GM21825 (cell line): ENCODE data around the gene SPRR3.
A peak's percentile ranks its signal among the peaks of the same experiment; 100 is the strongest.

Source experiments
- ATAC-seq: cut with Tn5 transposase; IDR thresholded peaks from one replicate; pipeline ENCODE4 v1.9.1; 2021; ENCODE audit warnings: mild to moderate bottlenecking, moderate library complexity; ENCODE audit not compliant: unreplicated experiment

SPRR3 gene

GRCh38 chr1:153001382-153001781 lies at the start of gene SPRR3:
SPRR3 (plus strand) TSS chr1:153001749; CDS start chr1:153003021, 1,272 bp downstream.
- ATAC-seq = no peak

DNA sequence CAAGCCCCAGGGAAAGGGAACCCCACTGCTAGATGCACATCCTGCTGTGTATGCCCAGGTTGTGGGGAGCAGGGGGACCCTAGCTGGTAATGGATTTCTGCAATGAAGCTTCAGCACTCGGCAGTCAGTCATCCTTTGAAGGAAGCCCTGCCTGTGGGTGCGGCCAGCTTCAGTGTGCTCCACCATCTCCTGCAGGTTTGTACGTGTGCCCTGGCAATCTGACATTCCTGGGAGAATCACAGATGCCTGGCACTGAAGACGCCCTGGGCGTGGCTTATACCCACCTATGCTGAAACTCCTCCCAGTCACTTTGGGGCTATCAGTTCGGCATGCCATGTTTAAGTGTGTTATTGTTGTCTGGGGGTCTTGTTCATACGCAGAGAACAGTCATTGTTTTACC lies 47.8 kb upstream of the SPRR3 start:
- no peak for ATAC-seq

GRCh38 chr1:152954436-152954835 lies 47.1 kb upstream of the SPRR3 start:
- no peak for ATAC-seq

GRCh38 chr1:152957561-152957960 lies 44.0 kb upstream of the SPRR3 start:
- ATAC-seq = no peak

- ATAC-seq = no peak
These were observed 42.3 kb upstream of the SPRR3 start for GRCh38 chr1:152959273-152959672.

DNA sequence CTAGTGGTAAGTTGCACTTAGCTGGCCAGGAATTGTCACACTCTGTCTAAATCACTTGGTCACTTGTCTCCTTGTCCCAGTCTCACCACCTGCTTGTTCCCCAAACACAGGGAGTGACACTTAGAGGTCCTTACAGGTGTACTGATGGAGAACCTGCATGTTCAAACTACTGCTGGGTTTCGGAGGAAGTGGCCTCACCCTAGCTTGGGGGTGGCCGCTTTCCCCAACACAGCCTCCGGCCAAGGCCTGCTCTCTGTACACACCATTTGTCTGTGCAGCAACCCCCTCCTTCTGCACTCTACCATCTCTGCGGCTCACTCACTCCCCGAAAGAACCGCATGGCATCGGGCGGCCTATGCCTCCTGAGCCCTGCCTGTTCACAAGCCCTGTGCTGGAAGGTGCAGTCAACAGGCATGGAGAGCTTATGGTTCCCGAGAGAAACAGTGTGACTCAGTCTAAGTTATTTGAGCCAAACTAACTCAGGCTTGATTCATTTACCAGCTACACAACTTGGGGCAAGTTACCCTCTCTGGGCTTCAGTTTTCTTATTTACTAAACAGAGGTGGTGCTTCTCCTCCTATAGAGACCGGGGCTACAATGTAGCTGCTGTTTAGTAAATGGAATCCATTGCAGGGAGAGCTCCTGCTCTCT lies 41.6 kb upstream of the SPRR3 start:
- ATAC-seq = no peak

DNA sequence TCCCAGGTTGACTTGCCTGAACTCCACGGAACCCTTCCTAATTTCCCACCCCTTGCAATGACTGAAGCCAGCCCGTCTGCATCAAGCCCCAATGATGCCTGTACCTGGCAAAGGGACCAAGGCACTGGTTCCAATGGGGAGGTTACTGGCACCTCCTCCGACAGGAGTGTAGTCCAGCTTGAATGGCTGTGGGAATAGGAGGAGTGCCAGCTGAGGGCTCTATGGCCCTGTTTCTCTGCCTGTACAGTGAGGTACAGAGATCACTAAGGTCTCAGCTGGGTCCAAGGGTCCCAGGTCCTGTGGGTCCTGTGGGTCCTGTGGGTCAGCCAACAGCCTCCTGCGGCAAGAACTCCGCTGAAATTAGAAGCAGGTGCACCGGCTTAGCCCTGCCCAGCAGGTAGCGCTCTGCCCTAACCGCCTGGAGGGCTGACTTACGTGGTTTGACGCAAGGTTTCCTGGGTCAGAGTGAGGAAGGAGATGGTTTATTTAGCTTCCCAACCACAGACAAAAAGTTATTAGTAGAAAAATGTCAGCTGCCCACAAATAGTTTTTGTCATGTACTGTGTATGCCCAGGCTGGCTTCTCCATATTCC lies 41.0 kb upstream of the SPRR3 start:
- ATAC-seq = no peak

DNA sequence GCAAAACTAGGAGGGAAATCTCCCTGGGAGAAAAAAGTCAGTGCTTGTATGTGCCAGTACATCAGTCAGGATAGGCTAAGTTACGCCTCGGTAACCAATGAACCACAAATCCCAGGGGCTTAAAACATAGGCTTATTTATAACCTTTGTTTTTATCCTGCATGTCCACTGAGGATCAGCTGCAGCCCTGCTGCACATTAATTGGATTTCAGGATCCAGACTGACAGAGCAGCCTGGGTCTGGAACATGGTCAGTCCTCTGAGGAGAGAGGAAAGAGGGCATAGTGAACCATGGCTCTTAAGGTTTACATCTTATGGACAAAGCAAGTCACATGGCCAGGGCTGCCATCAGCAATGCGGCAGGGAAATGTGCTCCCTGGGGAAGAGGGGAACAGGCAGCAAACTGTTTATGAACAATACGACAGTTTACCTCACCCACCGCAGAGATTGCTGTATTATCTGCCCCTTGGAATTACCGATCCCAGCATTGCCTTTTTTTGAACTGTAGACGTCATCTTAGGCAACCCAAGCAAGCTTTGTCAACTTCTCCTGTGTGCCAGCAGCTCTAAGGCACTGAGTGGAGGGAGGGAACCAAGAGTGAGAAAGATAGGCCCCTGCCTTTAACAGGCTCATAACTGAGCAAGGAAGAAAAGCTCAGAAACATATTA lies 40.2 kb upstream of the SPRR3 start:
- no peak for ATAC-seq

DNA sequence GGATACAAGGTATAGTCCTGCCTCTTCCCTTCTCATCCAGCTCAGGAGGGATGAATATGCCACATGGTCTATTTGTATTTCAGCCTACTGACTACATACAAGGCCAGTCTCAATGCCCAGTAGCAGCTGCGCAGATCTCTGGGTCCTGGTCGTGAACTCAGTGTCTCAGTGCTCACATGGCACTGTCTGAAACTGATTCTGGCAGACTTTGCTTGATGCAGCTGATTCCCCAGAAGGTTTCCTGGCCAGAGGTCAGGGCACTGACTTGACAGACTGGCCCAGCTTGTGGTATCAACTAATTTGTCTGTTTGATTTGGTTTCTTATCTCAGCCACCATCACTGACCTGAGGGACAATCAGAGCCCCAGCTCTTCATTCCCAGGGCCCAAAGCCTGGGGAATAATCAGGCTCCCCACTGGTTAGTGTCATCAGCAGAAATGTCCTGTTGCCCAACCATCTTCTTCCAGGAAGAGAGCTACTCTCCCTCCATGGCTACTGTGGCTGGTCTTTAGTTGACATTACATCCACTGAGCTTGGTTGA lies 38.6 kb upstream of the SPRR3 start:
- no peak for ATAC-seq

GRCh38 chr1:152964536-152964935 lies 37.0 kb upstream of the SPRR3 start:
- ATAC-seq = no peak

GRCh38 chr1:152965853-152966252 lies 35.7 kb upstream of the SPRR3 start:
- no peak for ATAC-seq

DNA sequence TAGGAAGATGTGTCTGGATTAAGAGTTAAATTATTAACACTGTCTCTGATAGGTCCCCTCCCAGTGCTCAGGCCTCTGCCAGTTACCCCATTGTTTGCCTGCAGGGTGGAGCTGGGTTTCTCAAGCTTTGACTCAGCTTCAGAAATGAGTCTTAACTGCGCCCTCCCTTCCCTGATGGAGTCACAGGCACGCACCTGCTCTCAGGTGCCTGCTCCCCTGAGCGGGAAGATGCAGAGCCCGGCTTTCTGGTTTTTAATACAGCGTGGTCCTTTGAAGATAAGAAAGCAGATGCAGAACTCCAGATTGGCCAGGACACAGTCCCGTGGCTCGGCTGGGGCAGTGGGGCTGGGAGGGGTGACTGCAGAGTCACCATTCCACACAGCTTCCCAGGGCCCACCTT lies 34.3 kb upstream of the SPRR3 start:
- no peak for ATAC-seq

DNA sequence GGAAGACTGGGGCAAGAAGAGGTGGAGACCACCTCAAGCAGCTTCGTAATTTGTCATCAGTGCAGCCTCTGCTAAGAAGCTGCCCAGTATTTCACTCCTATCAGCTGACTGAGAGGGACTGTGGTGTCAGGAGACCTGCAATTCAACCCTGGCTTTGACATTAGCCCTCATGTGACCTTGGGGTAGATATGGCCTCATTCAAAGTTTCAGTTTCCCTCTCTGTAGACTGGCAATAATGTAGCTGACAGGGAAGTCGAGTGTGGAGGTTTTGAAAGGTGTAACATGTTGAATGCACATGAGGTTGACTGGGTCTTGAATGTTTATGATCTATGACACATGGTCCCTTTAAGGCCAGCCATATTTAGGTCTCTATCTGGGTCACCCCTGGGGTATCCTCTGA lies 33.3 kb upstream of the SPRR3 start:
- ATAC-seq = peak; percentile 88

- ATAC-seq = no peak
These were observed 32.5 kb upstream of the SPRR3 start for GRCh38 chr1:152969036-152969435.

DNA sequence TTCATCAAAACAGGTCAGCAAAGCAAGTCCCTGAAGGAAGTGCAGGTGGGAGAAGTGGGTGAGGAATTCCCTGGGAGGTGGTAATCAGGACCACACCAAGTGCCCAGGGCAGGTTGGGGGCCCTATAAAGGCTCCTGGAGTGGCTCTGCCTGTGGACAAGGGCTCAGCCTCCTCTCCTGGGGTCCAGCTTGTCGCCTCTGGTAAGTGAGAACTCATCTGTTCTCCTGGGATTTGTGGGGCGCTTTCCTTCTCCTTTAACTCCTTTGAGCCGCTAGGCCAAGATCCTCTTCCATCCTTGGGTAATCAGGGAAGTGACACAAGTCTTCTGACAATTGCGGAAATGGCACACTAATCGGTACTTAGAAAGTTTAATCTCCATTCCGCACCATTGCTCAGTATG lies 31.1 kb upstream of the SPRR3 start, which contains the start of gene SPRR4:
Gene SPRR4 (plus strand): TSS at position 154 of the 400 bp plus-strand sequence. CDS start 1,243 bp downstream, outside the sequence.
- no peak for ATAC-seq

- ATAC-seq = no peak
These were observed 29.2 kb upstream of the SPRR3 start for GRCh38 chr1:152972196-152972886.

DNA sequence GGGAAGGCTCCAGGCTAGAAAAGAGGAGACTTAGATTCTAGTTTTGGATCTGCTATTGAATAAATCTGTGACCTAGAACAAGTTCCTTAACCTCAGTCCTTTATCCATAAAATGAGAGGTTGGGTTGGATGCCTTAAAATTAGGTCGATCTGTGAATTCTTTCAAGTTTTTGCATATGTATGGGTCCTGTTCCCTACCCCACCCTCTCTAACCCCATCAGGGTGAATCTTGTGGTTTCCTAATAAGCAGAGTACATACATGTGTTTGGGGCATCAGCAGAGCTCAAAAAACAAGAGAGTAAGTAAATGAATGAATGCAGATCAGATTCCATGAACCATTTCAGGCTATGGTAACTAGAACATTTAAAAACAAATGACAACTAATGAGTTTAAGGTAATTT lies 24.9 kb upstream of the SPRR3 start:
- ATAC-seq = no peak

DNA sequence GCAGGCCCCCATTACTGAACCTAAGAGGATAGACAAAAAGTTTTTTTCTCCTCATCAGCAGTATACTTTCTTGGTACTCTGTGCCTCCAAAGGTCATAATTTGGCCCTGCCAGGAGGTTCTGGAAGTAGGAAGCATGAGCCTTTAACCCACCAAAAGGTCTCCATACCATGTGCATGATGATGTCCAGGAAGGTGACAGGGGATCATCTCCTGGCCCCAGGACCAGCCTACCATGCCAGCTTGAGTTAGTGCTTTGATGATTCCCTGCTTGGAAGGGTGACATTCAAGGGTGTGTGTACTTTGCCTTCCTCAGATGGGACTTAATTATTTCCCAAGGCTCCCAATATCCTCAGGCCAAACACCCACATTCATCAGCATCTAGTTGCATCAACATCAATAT lies 23.9 kb upstream of the SPRR3 start:
- no peak for ATAC-seq

- no peak for ATAC-seq
These were observed 20.9 kb upstream of the SPRR3 start for GRCh38 chr1:152980676-152981075.

- no peak for ATAC-seq
These were observed 20.2 kb upstream of the SPRR3 start for GRCh38 chr1:152981146-152981871.

DNA sequence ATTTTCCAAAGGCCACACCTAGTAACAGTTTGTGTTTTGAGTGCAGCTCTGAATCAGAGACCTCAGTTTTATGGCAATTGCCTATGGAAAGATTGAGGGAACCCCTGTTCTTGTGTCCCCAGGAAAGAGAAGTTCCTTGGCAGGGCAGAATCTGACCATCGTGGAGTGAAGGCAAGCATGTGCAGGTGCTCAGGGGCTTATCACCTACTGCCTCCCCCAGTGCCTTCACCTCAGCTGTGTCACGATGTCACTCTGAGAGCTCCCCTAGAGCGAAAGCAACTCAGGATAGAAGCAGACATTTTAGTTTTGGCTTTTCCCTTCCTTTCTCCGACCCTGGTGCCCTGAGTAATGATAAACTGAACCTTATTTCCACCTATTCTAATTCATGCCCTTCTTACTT lies 19.5 kb upstream of the SPRR3 start:
- no peak for ATAC-seq
